Activated CD4-positive, alpha-beta T cell treated with anti-CD3 and anti-CD28 coated beads, Interleukin-2, amount 10 ng/mL, durations not matched to agents 24 days and 14 days (primary cell): ENCODE data around the gene PAQR5. TPM values are rescaled to one million over a fixed set of nuclear protein-coding genes. Genes with fewer than 3 reads are reported as not detected.

Experiments used
- DNase-seq: peaks from one replicate; pipeline ENCODE4 v3.0.0; 2022
- H3K27ac Mint-ChIP-seq: one replicate; pipeline ENCODE4 v1.8.0; 2022; ENCODE audit warnings: mild to moderate bottlenecking, mixed read lengths
- H3K27me3 Mint-ChIP-seq: one replicate; pipeline ENCODE4 v1.8.0; 2022; ENCODE audit warnings: mixed read lengths
- H3K36me3 Mint-ChIP-seq: one replicate; pipeline ENCODE4 v1.8.0; 2022; ENCODE audit warnings: low read depth, mild to moderate bottlenecking, mixed read lengths
- H3K4me1 Mint-ChIP-seq: one replicate; pipeline ENCODE4 v1.8.0; 2021; ENCODE audit warnings: mixed read lengths
- H3K4me3 Mint-ChIP-seq: one replicate; pipeline ENCODE4 v1.8.0; 2022; ENCODE audit warnings: mild to moderate bottlenecking, moderate library complexity, mixed read lengths
- H3K9me3 Mint-ChIP-seq: one replicate; pipeline ENCODE4 v1.8.0; 2021; ENCODE audit warnings: mixed read lengths
- intact Hi-C: fragments of 100-400 bp; cut with micrococcal nuclease; formaldehyde crosslinking; loops from one replicate; pipeline ENCODE4 v1.15.1; 2023
- total RNA-seq: library from RNA; stranded (reverse); gene quantifications from 2 replicates; pipeline ENCODE4 v1.2.3, GENCODE V29; 2022

Gene PAQR5
- total RNA-seq, 1 donor from 2014 or later, result not detected

DNA sequence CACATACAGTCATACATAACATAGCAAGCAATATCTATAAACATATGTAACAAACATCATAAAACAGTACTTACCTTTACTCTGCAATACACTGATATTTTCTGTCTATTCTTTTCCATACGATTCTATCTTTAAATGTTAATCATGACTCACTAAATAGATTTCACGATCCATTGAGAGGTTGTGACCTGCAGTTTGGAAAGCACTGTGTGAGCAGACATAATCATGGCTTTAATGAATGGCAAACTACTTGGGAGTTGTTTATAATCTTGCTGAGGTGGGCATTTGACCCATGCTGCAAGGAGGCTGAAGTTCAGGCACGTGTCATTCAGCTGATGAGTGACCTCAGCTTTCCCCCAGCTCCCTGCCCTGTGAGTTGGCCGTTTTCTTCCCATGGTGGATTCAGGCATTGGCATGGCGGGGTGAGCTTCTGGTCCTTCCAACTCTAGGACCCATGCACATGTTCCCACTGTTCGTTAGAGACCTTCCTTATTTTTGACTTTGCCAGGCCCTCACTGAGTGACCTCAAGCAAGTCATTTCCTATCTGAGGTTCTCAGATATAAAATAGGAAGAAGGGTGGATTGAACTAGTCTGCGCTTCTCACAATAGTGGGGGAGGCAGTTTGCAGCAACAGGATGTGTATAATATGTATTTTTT, 41.7 kb downstream of the PAQR5 start:
- no peaks in the 10 kb centered on the region for H3K36me3 Mint-ChIP-seq
- intact Hi-C loops, result no loop called here
- H3K4me3 Mint-ChIP-seq, result no peak overlapping the region
- H3K27ac Mint-ChIP-seq, result no peak overlapping the region
- DNase-seq, result no peak
- H3K27me3 Mint-ChIP-seq, result peaks cover 13% of the 10 kb centered on the region
- H3K4me1 Mint-ChIP-seq, result peaks cover 3% of the 10 kb centered on the region
- H3K9me3 Mint-ChIP-seq, result no peaks in the 10 kb centered on the region

DNA sequence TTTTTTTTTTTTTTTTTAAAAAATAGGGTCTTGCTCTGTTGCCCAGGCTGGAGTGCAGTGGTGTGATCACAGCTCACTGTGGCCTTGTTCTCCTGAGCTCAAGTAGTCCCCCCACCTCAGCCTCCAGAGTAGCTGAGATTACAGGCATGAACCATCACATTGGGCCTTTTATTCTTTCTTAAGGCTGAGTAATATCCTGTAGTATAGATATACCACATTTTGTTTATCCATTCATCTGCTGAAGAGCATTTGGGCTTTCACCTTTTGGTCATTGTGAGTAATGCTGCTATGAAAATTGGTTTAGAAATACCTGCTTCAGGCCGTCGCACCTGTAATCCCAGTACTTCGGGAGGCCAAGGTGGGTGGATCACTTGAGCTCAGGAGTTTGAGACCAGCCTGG, 42.6 kb downstream of the PAQR5 start:
- no peak for DNase-seq
- Mint-ChIP-seq H3K4me1 (peaks cover 3% of the 10 kb centered on the region), H3K36me3 (no peaks in the 10 kb centered on the region), H3K4me3 (no peak overlapping the region), H3K27me3 (peaks cover 11% of the 10 kb centered on the region), H3K27ac (no peak overlapping the region), H3K9me3 (no peaks in the 10 kb centered on the region)
- intact Hi-C loops, result no loop called here

DNA sequence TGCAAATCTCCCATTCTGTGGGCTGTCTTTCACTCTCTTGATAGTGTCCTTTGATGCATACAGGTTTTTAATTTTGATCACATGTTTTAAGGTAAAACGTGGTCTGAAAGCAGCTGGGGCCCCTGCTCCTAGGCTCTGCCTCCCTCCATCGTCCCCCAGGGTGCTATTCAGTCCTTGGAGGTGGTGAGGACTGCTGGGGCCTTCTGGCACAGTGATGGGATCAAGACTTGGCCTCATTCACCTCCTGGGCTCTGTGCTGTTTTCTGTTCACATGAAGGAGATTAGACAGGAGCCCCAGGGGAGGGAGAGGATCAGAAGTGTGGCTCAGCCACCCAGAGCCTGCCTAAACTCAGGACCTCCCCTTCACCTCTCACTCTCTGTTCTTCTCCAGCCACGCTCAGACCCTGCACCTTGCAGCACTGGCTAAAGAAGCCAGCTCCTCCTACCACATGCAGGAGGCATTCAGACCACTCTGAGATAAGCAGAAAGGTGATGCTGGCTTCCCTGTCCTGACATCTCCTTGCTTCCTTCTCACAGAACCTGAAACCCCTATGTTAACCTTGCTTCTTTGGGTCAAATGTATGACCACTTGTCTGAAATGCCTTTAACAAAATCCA, 43.9 kb downstream of the PAQR5 start:
- H3K4me1 Mint-ChIP-seq, result peaks cover 3% of the 10 kb centered on the region
- no peaks in the 10 kb centered on the region for H3K9me3 Mint-ChIP-seq
- H3K27me3 Mint-ChIP-seq, result peaks cover 11% of the 10 kb centered on the region
- no peak for DNase-seq
- H3K36me3 Mint-ChIP-seq, result no peaks in the 10 kb centered on the region
- intact Hi-C loops, result no loop called here
- no peak overlapping the region for H3K4me3 Mint-ChIP-seq
- no peak overlapping the region for H3K27ac Mint-ChIP-seq

DNA sequence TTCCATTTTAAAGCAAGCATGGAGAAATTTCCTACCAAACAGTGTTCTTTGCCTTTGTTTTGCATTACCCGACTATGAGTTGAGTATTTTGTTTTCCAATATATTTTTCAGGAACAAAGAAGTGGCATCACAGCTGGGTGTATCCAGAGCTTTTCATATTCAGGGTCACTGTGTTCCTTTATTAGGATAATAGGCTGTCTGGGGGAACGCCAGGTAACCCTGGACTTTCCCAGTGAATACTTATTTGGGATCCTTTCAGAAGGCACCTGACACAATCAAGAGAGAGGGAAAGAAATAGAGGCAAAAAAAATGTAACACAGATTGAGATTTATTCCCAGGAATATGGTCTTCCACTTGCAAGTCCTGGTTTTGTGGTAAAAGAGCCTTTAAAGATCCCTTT, 44.4 kb downstream of the PAQR5 start:
- intact Hi-C loops, result no loop called here
- DNase-seq, result no peak
- H3K27ac Mint-ChIP-seq, result no peak overlapping the region

DNA sequence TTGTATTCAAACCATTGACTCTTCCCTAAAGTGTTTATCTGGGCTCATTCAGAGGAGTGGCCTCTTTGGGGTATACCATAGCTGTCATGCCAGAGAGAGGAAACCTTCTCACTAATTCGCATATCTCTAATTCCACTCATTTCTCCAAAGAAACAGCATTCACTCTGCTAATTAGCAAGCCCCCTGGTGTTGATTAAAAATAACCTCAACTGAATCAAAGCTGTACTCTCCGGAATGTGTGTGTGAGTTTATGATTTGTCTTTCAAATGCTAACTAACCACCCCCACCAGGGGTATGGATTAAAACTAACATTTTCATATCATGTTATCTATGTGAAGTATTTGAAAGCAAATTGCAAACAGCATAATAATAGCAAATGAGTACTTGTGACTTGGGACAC, 45.5 kb downstream of the PAQR5 start:
- intact Hi-C loops, result no loop called here
- Mint-ChIP-seq H3K9me3 (no peaks in the 10 kb centered on the region), H3K27ac (no peak overlapping the region), H3K4me3 (no peak overlapping the region), H3K4me1 (peaks cover under 1% of the 10 kb centered on the region), H3K27me3 (peaks cover 8% of the 10 kb centered on the region), H3K36me3 (no peaks in the 10 kb centered on the region)
- no peak for DNase-seq

More for the DNA sequence above, 44.4 kb downstream of the PAQR5 start:
- Mint-ChIP-seq H3K4me1 (peaks cover 3% of the 10 kb centered on the region), H3K4me3 (no peak overlapping the region), H3K9me3 (no peaks in the 10 kb centered on the region), H3K36me3 (no peaks in the 10 kb centered on the region), H3K27me3 (peaks cover 11% of the 10 kb centered on the region)

DNA sequence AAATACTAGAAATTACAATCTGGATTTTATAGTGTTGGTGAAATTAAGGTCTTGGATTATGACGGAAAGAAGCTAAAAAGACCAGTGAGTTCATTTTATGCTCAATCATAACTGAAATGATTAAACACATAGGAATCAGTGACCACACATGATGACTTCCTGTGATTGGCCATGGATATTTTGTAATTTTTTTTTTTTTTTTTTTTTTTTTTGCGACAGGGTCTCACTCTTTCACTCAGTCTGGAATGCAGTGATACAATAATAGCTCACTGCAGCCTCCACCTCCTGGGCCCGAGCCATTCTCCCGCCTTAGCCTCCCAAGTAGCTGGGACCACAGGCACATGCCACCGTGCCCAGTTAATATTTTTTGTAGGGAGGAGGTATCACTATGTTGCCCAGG, 47.4 kb downstream of the PAQR5 start:
- no peak for DNase-seq
- no peaks in the 10 kb centered on the region for H3K36me3 Mint-ChIP-seq
- peaks cover 8% of the 10 kb centered on the region for H3K27me3 Mint-ChIP-seq
- intact Hi-C loops, result no loop called here
- no peaks in the 10 kb centered on the region for H3K4me1 Mint-ChIP-seq
- H3K4me3 Mint-ChIP-seq, result no peak overlapping the region
- no peak overlapping the region for H3K27ac Mint-ChIP-seq
- no peaks in the 10 kb centered on the region for H3K9me3 Mint-ChIP-seq

DNA sequence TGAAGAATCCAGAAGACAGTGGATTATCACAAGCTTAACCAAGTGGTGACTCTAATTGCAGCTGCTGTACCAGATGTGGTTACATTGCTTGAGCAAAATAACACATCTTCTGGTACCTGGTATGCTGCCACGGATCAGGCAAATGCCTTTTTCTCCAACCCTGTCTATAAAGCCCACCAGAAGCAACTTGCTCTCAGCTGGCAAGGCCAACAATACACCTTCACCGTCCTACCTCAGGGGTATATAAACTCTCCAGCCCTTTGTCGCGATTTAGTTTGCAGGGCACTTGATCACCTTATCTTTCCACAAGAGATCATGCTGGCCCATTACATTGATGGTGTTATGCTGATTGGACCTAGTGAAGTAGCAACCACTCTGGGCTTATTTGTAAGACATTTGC, 52.6 kb downstream of the PAQR5 start:
- no peaks in the 10 kb centered on the region for H3K9me3 Mint-ChIP-seq
- H3K4me3 Mint-ChIP-seq, result no peak overlapping the region
- H3K27ac Mint-ChIP-seq, result no peak overlapping the region
- intact Hi-C loops, result no loop called here
- H3K27me3 Mint-ChIP-seq, result peaks cover 1% of the 10 kb centered on the region
- no peak for DNase-seq
- no peaks in the 10 kb centered on the region for H3K4me1 Mint-ChIP-seq
- H3K36me3 Mint-ChIP-seq, result no peaks in the 10 kb centered on the region

DNA sequence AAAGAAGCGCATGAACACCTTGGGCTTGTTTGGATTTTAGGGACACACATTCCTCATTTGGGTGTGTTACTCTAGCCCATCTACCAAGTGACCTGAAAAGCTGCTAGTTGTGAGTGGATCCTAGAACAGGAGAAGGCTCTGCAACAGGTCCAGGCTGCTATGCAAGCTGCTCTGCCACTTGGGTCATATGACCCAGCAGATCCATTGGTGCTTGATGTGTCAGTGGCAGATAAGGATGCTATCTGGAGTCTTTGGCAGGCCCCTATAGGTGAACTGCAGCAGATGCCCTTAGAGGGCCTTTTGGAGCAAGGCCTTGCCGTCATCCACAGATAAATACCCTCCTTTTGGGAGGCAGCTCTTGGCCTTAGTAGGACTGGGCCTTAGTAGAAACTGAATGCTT, 53.2 kb downstream of the PAQR5 start:
- H3K4me1 Mint-ChIP-seq, result no peaks in the 10 kb centered on the region
- no peaks in the 10 kb centered on the region for H3K36me3 Mint-ChIP-seq
- no peak for DNase-seq
- no peaks in the 10 kb centered on the region for H3K9me3 Mint-ChIP-seq
- H3K4me3 Mint-ChIP-seq, result no peak overlapping the region
- intact Hi-C loops, result no loop called here
- no peak overlapping the region for H3K27ac Mint-ChIP-seq
- H3K27me3 Mint-ChIP-seq, result peaks cover 1% of the 10 kb centered on the region

DNA sequence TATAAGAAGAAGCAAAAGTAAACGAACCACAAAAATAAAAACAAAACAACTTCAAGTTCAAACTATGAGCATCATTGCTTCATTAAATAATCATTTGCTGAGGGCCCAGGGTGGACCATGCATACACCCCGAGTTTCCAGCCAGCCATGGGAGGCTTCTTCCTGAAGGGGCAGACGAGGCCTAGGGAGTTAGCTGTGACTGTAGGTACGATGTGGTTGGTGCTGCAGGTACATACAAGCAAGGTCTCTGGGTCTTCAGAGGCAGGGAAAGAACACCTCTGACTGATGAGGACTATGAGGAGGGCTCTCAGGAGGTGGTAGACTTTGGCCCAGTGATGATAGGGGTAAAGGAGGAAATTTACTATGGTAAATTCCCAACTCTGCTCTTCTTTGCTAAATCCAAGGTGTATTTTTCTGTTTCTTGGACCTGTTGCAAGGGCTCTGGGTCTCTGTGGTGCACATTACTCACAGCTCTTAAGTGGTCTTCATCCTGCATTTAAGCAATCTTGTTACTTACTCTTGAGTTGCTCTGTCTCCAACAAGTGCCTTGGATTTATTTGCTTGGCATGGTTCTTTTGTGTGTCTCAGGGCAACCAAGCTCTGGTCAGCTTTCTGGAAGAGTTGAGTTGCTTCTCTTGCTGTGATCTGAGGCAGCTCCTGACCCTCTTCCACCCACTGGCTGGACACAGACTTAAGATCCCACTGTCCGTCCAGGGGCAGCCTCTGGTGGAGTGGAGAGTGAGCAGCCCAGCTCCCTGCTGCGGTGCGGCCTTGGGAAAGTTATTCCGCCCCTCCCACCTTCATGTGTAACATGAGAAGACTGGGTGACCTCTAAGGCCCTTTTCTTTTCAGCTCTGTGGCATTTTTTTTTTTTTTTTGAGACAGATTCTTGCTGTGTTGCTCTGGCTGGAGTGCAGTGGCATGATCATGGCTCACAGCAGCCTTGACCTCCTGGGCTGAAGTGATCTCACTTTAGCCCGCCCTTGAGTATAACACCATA, 59.4 kb downstream of the PAQR5 start:
- Mint-ChIP-seq H3K36me3 (no peaks in the 10 kb centered on the region), H3K9me3 (no peaks in the 10 kb centered on the region), H3K4me1 (no peaks in the 10 kb centered on the region), H3K4me3 (no peak overlapping the region), H3K27ac (no peak overlapping the region), H3K27me3 (peaks cover 1% of the 10 kb centered on the region)
- intact Hi-C loops, result no loop called here
- no peak for DNase-seq

DNA sequence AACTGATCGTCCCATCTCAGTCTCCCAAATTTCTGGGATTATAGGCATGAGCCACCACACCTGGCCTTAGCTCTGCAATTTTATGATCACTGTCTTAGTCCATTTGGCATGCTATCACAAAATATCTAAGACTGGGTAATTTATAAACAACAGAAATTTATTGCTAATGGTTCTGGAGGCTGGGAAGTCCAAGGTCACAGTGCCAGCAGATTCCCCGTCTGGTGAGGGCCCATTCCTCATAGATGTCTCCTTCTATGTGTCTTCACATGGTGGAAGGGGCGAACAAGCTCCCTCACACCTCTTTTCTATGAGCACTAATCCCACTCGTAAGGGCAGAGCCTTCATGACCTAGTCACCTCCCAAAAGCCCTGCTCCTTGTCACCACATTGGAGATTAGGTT, 60.1 kb downstream of the PAQR5 start:
- intact Hi-C loops, result no loop called here
- H3K4me1 Mint-ChIP-seq, result no peaks in the 10 kb centered on the region
- H3K9me3 Mint-ChIP-seq, result no peaks in the 10 kb centered on the region
- no peak for DNase-seq
- no peaks in the 10 kb centered on the region for H3K36me3 Mint-ChIP-seq
- peaks cover 1% of the 10 kb centered on the region for H3K27me3 Mint-ChIP-seq
- no peak overlapping the region for H3K4me3 Mint-ChIP-seq
- H3K27ac Mint-ChIP-seq, result no peak overlapping the region

DNA sequence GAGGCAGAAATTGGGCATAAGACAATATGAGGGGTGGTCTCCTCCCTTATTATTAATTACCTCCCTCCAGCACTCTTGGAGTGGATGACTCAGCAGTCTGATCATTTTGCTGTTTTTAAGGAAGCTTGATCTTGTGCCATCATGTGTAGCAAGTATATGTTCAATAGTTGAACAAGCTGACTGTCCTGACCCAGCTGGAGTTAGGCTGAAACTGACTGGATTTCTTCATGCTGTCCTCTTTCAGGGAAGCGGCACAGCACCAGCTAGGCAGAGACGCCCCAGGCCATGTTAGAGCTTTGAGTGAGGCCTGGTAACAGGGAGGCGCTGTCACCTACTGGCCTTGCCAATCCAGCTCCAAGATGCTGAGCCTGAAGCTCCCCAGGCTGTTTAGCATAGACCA, 61.0 kb downstream of the PAQR5 start:
- intact Hi-C loops, result no loop called here
- H3K4me3 Mint-ChIP-seq, result no peak overlapping the region

DNA sequence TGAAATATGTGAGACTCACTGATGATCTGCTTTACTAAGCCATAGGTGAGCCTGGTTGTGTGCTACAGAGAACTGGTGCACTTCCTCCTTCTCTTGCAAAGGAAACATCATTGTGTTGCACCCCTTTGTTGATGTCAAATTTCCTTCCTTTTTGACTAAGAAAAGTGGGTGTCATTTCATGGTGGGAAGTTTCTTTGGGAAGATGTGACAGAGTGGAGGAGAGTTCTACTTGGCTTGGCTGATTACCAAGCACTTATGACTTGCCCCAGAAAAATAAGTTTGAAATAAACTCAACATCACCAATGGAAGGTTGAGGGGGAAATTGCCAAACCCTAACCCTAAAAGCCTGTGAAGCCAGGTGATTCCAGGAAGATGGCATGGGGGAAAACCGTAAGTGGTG, 61.9 kb downstream of the PAQR5 start:
- Mint-ChIP-seq H3K27me3 (no peaks in the 10 kb centered on the region), H3K9me3 (no peaks in the 10 kb centered on the region), H3K4me1 (no peaks in the 10 kb centered on the region), H3K36me3 (no peaks in the 10 kb centered on the region), H3K4me3 (no peak overlapping the region), H3K27ac (no peak overlapping the region)
- intact Hi-C loops, result no loop called here
- DNase-seq, result no peak

More for the DNA sequence above, 61.0 kb downstream of the PAQR5 start:
- no peak for DNase-seq
- no peaks in the 10 kb centered on the region for H3K9me3 Mint-ChIP-seq
- H3K27ac Mint-ChIP-seq, result no peak overlapping the region
- no peaks in the 10 kb centered on the region for H3K36me3 Mint-ChIP-seq
- no peaks in the 10 kb centered on the region for H3K4me1 Mint-ChIP-seq
- H3K27me3 Mint-ChIP-seq, result no peaks in the 10 kb centered on the region

DNA sequence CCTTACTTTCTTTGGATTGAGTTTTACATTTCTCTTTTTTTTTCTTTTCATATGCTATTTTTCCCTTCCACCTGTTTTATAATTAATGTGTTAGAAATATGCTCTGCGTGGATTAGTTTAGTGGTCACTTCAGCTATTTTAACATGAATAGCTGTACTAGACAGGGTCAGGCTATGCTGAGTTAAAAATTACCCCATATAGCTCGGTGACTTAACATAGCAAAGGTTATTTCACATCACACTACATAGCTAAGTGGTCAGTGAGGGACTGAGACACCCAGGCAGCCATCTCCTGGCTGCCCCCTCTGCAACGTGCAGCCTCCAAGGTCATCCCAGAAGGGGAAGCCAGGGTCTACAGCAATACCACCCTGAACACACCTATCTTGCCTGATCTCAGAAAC, 68.5 kb downstream of the PAQR5 start:
- intact Hi-C loops, result no loop called here
- Mint-ChIP-seq H3K27ac (no peak overlapping the region), H3K4me1 (no peaks in the 10 kb centered on the region), H3K27me3 (peaks cover 8% of the 10 kb centered on the region), H3K9me3 (no peaks in the 10 kb centered on the region), H3K4me3 (no peak overlapping the region), H3K36me3 (no peaks in the 10 kb centered on the region)
- no peak for DNase-seq

DNA sequence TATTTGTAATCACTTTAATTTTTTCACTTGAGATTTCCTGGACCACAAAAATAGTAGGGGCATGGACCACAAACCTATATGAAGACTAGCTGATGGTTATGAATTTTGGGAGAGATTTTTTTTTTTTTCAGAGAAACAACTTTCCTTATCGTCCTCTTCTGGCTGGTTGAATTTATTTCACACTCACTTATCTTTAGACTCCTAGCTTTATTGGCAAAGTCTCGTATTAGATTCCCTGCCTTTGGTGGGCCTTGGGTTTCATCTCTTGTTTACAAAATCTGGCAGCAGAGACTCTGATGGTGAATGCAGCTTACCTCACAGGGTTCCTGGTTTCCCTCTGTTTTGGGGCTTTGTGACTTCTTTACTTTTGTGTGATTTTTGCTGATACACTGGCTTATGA, 70.9 kb downstream of the PAQR5 start:
- no peaks in the 10 kb centered on the region for H3K4me1 Mint-ChIP-seq
- no peaks in the 10 kb centered on the region for H3K9me3 Mint-ChIP-seq
- no peak overlapping the region for H3K4me3 Mint-ChIP-seq
- no peak overlapping the region for H3K27ac Mint-ChIP-seq
- H3K36me3 Mint-ChIP-seq, result no peaks in the 10 kb centered on the region
- intact Hi-C loops, result no loop called here
- DNase-seq, result no peak
- H3K27me3 Mint-ChIP-seq, result peaks cover 20% of the 10 kb centered on the region
